GM13977 (cell line): ENCODE data around the gene DNAJC13.
"Not testable (repeated sequence)": the region's sequence is repeated elsewhere in the genome, so short reads cannot be mapped to it uniquely, and the experiment has no call there.

Source experiments
- DNase-seq: peaks from one replicate; pipeline ENCODE4 v3.0.0; 2012; ENCODE audit warnings: low spot score
- CTCF ChIP-seq: IDR thresholded peaks from 2 replicates; pipeline ENCODE4 v1.5.1; 2012; ENCODE audit warnings: mild to moderate bottlenecking, control low read depth; ENCODE audit not compliant: insufficient read depth; ENCODE audit errors: extremely low read depth, missing control alignments
- in situ Hi-C: fragments of 300-500 bp; cut with MboI; formaldehyde crosslinking; loops from one replicate; pipeline ENCODE4 v1.12.0; 2022; ENCODE audit warnings: low sequenced_read_pairs, low pct_unique_long_range_greater_than_20kb, mixed read lengths, inconsistent platforms; ENCODE audit not compliant: unreplicated experiment

Gene DNAJC13

GRCh38 chr3:132416807-132417694 lies at the start of gene DNAJC13:
Gene DNAJC13, plus strand, starts transcription at chr3:132417502. Its CDS starts 17,049 bp downstream, at chr3:132434551.
- peak; percentile 92 for DNase-seq
- no peak for TF ChIP-seq CTCF
- in situ Hi-C loops: no loop called here

- TF ChIP-seq CTCF: no peak
- in situ Hi-C loops: no loop called here
- DNase-seq: no peak
Observed at GRCh38 chr3:132368515-132368914, 48.8 kb upstream of the DNAJC13 start.

- TF ChIP-seq CTCF: no peak
- in situ Hi-C loops: no loop called here
Observed at GRCh38 chr3:132368962-132369361, 48.3 kb upstream of the DNAJC13 start.

GRCh38 chr3:132376945-132377354 lies 40.4 kb upstream of the DNAJC13 start:
- DNase-seq, in situ Hi-C loops: not testable (repeated sequence)

More at GRCh38 chr3:132368962-132369361, 48.3 kb upstream of the DNAJC13 start:
- DNase-seq: no peak

- in situ Hi-C loops: no loop called here
- DNase-seq: peak; percentile 71
- TF ChIP-seq CTCF: no peak
Observed at GRCh38 chr3:132378048-132378762, 39.1 kb upstream of the DNAJC13 start.

- in situ Hi-C loops: no loop called here
- no peak for DNase-seq
- no peak for TF ChIP-seq CTCF
Observed at GRCh38 chr3:132378846-132379245, 38.5 kb upstream of the DNAJC13 start.

GRCh38 chr3:132380920-132381319 lies 36.4 kb upstream of the DNAJC13 start:
- no peak for TF ChIP-seq CTCF
- in situ Hi-C loops: no loop called here
- DNase-seq: no peak
